Fibroblast of peridontal ligament (primary cell): ENCODE results near the gene PLA2G3.

Experiments used
- DNase-seq: peaks from one replicate; pipeline ENCODE4 v3.0.0-alpha.2; 2010; ENCODE audit errors: extremely low read depth

The PLA2G3 gene

DNA sequence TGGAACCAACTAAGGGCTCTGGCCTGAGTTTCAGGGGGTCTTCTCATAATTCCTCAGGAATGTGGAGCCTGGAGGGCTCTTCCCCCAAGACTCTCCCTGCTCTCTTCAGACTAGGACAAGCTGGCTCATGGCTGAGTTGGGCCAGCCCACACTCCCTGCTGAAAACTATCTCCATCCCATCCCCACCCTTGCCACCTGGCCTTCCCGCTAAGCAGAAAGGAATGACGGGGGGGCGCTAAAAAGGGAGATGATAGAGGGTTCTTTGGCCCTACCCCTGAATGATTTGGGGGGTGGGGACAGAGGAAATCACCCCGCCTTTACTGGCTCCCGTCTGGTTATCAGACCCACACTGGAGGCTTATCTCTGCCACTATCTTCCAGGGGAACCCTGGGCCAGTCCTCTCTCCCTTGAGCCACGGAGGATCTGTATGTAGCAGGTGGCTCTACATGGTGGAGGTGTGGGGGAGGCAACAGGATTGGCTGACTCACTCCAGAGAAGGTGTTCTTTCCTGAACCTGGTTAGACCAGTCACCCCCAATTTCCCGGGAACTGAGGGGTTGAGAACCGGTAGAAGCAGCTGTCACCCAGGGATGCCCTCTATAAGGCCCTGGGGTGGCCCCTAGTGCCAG is 53.5 kb downstream of the PLA2G3 start:
- no peak for DNase-seq

DNA sequence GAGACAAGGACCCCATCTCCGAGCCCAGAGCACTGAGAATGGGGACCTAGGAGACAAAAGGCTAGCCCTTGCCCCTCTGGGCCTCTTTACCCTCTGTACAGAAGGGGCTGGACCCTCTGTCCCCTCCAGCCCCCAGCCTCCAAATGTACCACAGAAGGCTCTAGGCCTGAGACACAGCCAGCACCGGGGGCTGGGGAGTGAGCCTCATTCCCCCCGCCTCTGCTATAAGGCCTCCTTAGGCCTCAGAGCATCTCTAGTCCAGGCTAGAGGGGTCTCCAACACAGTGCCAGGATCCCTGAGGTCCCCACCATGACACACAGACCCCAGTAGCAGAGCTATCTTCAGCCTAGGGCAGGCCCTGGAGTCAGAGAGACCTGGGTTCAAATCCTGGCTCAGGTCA is 54.4 kb downstream of the PLA2G3 start:
- no peak for DNase-seq

DNA sequence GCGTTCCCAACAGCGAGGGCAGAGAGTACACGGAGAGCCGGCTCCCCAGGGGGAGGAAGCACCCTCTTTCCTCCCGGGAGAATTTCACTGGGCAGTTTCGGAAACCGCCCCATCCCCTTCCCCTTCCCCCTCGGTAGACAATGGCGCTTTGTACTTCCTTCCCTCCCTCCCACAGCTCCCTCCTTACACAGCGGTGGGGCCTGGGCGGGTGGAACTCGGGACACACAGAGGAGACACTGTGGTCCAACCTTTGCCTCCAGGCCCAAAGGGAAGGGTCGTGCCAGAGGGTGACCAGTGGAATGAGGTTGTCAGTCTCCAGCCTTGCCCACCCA is 54.8 kb downstream of the PLA2G3 start:
- DNase-seq, result no peak

DNA sequence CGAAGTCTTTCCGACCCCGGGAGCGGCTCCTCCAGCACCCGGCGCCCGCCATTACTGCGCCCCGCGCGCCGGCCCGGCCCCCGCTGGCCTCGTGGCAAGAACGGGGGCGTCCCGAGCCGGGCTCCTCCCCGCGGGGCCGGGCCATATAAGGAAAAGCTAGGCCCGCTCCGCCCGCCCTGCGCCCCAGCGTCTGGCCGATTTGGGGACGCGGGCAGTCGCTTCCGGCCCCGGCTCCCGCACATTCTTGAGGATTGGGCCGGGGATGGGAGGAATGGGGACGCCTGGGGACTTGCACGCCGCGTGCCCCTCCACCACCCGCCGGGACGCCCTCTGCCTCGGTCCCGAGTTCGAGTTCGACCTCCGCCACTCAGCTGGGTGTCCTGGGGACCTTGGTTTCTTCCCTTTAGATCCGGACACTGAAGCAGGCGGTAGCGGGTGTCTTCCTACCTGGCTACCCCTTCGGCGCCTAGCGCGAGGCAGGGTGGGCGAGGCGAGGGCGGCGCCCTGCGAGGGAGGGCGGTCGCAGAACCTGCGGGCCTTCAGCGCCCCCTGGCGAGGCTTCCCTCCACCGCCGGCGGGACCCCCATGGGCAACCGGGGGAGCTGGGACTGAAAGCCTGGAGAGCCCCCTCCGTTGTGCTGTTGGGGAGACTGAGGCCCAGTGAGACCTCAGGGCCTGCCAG is 55.4 kb downstream of the PLA2G3 start:
- DNase-seq, result peak; percentile 73
